HG02623 (cell line): ENCODE measurements around the gene ZNF773.

Source experiments
- ATAC-seq: cut with Tn5 transposase; IDR thresholded peaks from one replicate; pipeline ENCODE4 v1.9.1; 2021; ENCODE audit warnings: moderate library complexity; ENCODE audit not compliant: unreplicated experiment

ZNF773 gene

DNA sequence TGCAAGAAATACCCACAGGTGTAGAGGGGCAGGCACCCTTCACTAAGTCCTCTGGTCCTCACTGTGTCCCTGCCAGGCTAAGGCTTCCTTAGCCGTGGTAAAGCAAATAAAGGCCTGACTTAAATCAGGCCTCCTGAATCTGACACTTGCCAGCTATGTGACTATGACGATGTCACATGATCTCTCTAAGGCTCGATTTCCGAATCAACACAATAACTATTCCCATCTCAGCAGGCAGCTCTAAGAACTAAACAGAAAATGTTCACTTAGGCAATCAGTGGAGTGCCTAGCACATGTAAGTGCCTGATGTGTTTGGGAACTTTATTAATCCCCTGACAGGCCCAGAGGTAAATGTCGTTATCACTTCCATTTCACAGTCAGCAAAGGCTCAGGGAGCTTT is 57.9 kb downstream of the ZNF773 start:
- ATAC-seq, result no peak
